A549 treated with ZK216348 at 1 μM for 4 hours (cell line): ENCODE measurements around the gene ACBD5. TPM values are rescaled to one million over a fixed set of nuclear protein-coding genes. Genes with fewer than 3 reads are reported as not detected.

Experiments used
- total RNA-seq: library from RNA; stranded (reverse); fragments of 200-300 nt; extraction: Qiagen RNA extraction; gene quantifications from 5 replicates; pipeline ENCODE4 v1.2.3, GENCODE V29; 2022; ENCODE audit warnings: low read depth

ACBD5 gene, protein sequence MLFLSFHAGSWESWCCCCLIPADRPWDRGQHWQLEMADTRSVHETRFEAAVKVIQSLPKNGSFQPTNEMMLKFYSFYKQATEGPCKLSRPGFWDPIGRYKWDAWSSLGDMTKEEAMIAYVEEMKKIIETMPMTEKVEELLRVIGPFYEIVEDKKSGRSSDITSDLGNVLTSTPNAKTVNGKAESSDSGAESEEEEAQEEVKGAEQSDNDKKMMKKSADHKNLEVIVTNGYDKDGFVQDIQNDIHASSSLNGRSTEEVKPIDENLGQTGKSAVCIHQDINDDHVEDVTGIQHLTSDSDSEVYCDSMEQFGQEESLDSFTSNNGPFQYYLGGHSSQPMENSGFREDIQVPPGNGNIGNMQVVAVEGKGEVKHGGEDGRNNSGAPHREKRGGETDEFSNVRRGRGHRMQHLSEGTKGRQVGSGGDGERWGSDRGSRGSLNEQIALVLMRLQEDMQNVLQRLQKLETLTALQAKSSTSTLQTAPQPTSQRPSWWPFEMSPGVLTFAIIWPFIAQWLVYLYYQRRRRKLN
- 21.0 to 30.4 TPM (median 26.4 TPM) in 5 replicates for total RNA-seq

DNA sequence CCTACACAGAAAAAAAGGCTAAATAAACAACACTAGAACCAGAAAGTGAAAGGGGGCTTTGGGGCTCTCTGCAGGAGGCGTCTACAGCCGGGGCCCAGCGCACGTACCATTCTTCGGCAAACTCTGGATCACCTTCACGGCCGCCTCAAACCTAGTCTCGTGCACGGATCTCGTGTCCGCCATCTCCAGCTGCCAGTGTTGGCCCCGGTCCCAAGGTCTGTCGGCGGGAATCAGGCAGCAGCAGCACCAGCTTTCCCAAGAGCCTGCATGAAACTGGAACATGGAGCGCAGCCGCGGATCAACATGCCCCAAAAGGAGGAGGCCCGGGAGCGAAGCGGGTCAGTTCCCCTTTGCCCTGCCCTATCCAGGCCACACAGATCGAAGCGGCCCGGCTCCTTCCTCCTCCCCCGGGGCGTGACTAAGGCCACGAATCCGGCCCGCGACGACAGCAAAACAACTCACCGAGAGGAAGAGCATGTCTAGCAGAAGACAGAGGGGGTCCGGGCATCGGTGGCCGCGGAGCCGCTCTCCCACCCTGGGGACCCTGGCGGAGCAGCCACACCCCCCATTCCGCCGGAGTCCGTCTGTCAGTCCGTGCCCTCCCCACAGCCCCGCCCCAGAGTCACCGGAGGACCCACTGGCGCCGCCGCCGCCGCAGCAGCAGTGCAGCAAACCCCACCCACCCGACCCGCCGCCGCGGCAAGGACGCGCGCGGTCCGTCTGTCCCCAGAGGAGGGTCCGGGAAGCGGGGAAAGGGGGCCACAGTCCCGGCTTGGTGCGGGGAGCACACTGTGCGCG, at the start of gene ACBD5:
Gene ACBD5 (minus strand): TSS at position 586 of the 798 bp plus-strand sequence. CDS start 109 bp downstream, at position 477.

DNA sequence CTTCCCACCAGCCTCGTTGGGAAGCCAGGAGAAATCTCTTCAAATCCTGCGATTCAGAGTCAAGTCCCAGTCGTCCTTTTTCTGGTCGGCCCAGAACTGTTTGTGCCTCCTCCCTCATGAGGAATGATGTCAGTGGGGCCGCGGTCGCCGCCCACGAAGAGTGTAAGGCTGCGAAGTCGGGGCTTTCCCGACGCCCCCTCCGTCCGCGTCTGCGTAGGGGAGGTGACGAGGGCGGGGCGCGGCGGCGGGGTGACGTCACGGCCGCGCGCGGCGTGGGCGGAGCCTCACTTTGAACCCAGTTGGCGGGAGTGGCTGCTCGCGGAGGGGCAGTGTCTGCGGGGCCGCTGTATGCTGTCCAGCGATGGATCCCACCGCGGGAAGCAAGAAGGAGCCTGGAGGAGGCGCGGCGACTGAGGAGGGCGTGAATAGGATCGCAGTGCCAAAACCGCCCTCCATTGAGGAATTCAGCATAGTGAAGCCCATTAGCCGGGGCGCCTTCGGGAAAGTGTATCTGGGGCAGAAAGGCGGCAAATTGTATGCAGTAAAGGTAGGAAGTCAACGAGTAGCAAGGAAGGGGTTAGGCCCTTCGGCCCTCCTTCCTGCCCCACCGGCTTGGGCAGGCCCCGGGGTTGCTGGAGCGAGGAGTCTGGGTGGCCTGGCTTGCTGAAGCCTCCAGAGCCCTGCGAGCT, 85.4 kb downstream of the ACBD5 start, which contains the start of gene MASTL:
Gene MASTL (plus strand): TSS at position 287 of the 689 bp plus-strand sequence. CDS start 75 bp downstream, at position 362.

Other genes with a start within 250 kb of the ACBD5 start
- gene ANKRD26, start 140.3 kb downstream of the ACBD5 start, total RNA-seq, result 2.5 to 3.8 TPM (median 3.2 TPM) in 5 replicates
- gene YME1L1, start 86.4 kb downstream of the ACBD5 start, total RNA-seq, result 79.0 to 110 TPM (median 96.0 TPM) in 5 replicates
- gene MASTL, start 85.4 kb downstream of the ACBD5 start, total RNA-seq, result 16.2 to 26.1 TPM (median 18.8 TPM) in 5 replicates